GM10266 (cell line): ENCODE results near the gene COPS8.

Experiments used
- DNase-seq: peaks from one replicate; pipeline ENCODE4 v3.0.0; 2012; ENCODE audit errors: extremely low spot score
- CTCF ChIP-seq: IDR thresholded peaks from 2 replicates; pipeline ENCODE4 v1.5.1; 2012; ENCODE audit warnings: mild to moderate bottlenecking, low read depth; ENCODE audit not compliant: control insufficient read depth, insufficient read depth; ENCODE audit errors: missing control alignments

Gene COPS8

DNA sequence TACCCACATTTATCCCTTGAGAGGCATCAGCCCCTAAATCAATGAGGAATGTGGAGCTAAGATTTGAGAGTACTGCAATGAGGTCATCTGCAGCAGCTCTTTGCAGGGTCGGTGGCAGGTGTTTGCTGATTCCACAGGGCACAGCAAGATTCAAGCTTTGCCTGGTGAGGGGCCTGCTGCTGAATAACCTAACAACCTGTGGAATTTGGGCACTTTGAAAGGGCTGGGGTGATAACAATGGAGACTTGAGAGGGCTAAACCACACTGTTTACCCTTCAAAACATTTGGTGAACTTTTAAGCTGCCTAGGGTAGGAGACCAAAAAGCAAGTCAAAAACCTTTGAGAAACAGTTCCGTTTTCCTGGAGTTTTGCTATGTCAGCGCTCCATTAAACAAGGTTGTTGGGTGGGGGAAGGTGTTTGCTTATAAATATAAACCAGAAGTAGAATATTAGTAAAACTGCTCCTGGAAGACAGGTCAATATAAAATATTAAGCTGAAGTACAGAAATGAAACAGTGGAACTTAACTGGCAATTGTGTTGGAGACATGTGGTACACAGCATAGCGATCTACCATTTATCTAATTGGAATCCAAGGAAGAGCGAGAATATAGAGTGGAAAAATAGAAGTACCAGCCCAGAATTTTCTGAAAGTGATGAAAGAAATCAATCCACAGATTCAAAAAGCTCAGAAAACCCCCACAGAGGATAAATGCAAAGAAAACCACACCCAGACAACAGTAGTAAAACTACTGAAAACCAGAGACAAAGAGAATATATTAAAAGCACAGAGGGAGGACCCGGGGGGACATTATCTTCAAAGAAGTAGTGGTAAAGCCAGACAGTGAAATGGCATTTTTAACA is 15.7 kb downstream of the COPS8 start:
- TF ChIP-seq CTCF, result no peak
- DNase-seq, result no peak

GRCh38 chr2:237102428-237102827 is 16.7 kb downstream of the COPS8 start:
- TF ChIP-seq CTCF, result no peak
- no peak for DNase-seq

DNA sequence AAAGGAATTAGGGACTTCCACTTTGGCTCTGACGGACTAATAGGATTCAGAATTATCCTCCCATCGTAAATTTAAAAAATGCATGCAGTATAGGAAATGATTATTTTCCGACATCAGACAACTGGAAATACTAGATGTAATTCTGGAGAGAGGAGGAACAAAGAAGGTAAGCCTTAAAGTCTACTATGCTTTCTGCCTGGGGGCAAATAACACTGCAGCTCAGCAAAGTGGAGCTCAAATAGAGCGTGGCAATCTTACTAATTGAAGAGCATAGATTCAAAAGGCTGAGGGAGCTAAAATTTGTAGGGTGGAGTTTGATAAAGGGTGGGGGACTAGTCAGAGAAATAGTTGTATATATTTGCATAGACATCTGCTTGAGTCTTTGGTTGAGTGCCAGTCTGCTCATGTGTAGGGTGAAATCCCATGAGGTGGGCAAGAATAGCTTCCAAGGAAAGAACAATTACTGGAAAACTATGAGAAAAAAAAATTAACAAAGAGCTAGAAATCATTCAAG is 23.8 kb downstream of the COPS8 start:
- no peak for TF ChIP-seq CTCF
- DNase-seq, result no peak

DNA sequence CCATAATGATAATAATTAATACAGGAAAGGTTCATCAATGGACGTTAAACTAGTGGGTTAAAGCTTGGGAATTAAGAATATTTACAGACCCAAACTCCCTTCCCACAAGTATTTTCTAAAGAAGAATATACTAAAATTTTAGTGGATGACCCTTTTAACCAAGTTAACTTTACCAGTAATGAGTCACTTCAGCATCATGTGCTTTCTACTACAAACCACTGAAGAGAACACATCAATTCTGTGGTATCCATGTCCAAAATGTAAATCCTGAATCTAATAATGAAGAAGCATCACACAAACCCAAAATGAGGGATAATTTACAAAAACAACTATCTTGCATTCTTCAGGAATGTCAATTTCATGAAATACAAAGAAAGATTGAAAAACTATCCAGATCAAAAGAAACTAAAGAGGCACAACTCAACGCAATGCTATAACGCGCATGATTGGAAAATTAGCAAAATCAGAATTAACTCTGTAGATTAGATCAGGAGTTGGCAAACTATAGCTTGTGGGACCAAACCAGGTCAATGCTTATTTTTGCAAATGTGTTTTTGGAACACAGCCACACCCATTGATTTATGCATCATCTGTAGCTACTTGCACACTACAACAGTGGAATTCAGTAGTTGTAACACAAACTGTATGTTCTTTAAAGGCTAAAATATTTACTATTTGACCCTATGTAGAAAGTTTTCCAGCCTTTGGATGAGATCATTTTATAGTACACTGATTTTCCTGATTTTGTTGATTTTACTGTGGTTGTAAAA is 27.5 kb downstream of the COPS8 start:
- no peak for TF ChIP-seq CTCF
- no peak for DNase-seq

DNA sequence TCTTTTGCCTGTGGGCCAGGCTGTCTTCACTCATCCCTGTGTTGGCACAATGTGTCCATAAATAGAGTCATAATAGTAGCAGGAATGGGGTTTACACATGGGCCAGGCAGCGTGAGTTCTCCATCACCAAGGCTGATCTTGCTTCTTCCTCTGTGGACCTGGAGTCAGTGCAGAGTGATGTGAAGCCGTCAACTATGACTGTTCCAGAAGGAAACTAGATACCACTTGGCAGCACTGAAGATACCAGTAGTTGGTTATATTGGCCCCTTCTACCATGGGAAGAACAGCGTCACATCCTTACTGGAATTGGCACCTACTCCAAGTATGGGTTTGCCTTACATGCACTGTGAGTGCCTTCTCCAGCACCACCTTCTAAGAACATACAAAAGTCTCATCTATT is 30.2 kb downstream of the COPS8 start:
- TF ChIP-seq CTCF, result no peak
- no peak for DNase-seq

DNA sequence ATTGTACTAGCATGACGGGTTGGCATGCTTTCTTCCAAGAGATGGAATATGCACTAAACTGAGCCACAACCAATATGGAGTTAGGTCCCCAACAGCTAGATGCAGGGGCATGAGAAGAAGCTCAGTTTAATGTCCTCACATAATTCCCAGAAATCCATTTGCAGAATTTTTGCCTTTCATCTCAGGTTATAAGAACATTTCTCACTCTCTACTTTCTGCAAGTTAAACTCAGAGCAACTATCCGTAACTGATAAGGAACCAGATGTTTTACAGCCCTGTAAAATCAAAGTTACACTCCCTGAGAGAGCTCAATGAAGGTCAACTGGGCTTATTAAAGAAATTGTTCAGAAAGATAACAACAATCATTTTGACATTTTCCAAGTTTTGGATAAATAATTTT is 30.7 kb downstream of the COPS8 start:
- TF ChIP-seq CTCF, result no peak
- DNase-seq, result no peak
